ENCODE measurements around the gene AP1M1.

The AP1M1 gene

DNA sequence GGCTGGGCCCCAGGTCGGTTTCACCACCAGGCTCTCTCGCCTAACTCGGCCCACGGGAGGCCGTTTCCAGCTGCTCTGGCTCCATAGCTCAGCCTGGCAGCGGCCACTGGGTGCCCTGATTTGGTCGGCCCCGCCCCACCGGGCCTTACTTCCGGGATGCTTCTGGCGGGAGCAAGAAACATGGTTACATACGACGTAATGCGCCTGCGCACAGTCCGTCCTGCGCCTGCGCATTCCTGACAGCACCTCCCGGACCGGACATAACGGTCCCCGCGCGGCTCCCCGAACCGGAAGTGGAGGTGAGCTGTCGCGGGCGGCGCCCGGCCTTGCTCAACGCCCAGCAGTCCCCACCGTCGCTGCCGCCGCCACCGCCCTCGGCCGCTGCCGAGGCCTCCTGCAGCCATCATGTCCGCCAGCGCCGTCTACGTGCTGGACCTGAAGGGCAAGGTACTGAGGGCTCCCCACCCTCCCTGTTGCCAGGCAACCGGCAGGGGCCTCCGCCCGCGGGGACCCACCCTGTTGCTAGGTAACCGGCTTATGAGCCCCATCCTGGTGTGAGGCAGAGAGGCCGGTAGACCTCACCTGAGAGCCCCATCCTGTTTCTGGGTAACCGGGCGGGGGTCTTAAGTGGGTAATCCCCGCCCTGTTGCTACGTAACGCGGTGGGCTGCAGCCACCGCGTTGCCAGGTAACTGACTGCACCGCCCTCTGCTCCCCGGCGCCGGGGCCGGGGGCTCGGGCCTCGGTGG lies at the start of gene AP1M1:
TSS of gene AP1M1 (plus strand) at position 290 of the 748 bp plus-strand sequence. CDS start at position 406, 116 bp downstream.
- ChIA-PET CTCF (interaction anchor here (0.6 to 2.1 kb wide), 4 partner anchors 13 to 87 kb away, joined by 3 to 6 read pairs (median 4); partner anchors contain the start of gene FAM32A), POLR2A (interaction anchor here (0.6 to 1.4 kb wide), 7 partner anchors 9 to 156 kb away, joined by 3 to 27 read pairs (median 4); partner anchors contain the start of gene FAM32A)
- Histone ChIP-seq H3K36me3 (ENCODE audit: control insufficient read depth in 2 of 2, insufficient read depth in 1 of 2, low read length in 2 of 2) (peaks cover 5 to 38% of the 10 kb centered on the region in 2 experiments), H3K9me3 (ENCODE audit: control insufficient read depth, insufficient read depth, low read depth, low read length) (no peaks in the 10 kb centered on the region), H3K4me1 (ENCODE audit: control insufficient read depth, insufficient read depth, low read length) (peaks cover 5% of the 10 kb centered on the region; the same call in 1 of the 2 replicates), H3K4me3 (ENCODE audit: low read depth, low read length) (peak within 1 kb of the TSS; percentile 78), H3K27ac (ENCODE audit: extremely low read depth, low read depth, low read length) (peak within 1 kb of the TSS; percentile 53)
- TF ChIP-seq, protein P1, sequence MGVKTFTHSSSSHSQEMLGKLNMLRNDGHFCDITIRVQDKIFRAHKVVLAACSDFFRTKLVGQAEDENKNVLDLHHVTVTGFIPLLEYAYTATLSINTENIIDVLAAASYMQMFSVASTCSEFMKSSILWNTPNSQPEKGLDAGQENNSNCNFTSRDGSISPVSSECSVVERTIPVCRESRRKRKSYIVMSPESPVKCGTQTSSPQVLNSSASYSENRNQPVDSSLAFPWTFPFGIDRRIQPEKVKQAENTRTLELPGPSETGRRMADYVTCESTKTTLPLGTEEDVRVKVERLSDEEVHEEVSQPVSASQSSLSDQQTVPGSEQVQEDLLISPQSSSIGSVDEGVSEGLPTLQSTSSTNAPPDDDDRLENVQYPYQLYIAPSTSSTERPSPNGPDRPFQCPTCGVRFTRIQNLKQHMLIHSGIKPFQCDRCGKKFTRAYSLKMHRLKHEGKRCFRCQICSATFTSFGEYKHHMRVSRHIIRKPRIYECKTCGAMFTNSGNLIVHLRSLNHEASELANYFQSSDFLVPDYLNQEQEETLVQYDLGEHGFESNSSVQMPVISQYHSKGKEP (tag by site-specific recombination; IDR thresholded peaks at IDR 0.05) = no peak
- TF ChIP-seq ZNF214 (tag by site-specific recombination; IDR thresholded peaks at IDR 0.05; ENCODE audit: borderline replicate concordance) (no peak), ZNF223 (tag by site-specific recombination; IDR thresholded peaks at IDR 0.05) (no peak), ZNF37A (tag by site-specific recombination; IDR thresholded peaks at IDR 0.05) (no peak), ZSCAN23 (tag by site-specific recombination; IDR thresholded peaks at IDR 0.05) (no peak), KLF16 (tag by site-specific recombination; IDR thresholded peaks at IDR 0.05) (peak; percentile 78), ZNF792 (tag by site-specific recombination; IDR thresholded peaks at IDR 0.05) (no peak), SCRT1 (tag by site-specific recombination; IDR thresholded peaks at IDR 0.05; ENCODE audit: borderline replicate concordance) (no peak), ZNF248 (tag by site-specific recombination; IDR thresholded peaks at IDR 0.05) (no peak), ZNF501 (tag by site-specific recombination; IDR thresholded peaks at IDR 0.05) (no peak), ZNF600 (tag by site-specific recombination; IDR thresholded peaks at IDR 0.05) (peak; percentile 90), KLF10 (tag by site-specific recombination; IDR thresholded peaks at IDR 0.05) (0 out of 2 replicates have a peak, but pooled peaks have one; percentile 37), ZNF341 (tag by site-specific recombination; IDR thresholded peaks at IDR 0.05; ENCODE audit: low read depth) (peak; percentile 68), ZNF423 (tag by site-specific recombination; IDR thresholded peaks at IDR 0.05) (no peak), KLF9 (tag by site-specific recombination; IDR thresholded peaks at IDR 0.05; ENCODE audit: low read depth) (peak; percentile 73)
- TF ChIP-seq, protein P2, sequence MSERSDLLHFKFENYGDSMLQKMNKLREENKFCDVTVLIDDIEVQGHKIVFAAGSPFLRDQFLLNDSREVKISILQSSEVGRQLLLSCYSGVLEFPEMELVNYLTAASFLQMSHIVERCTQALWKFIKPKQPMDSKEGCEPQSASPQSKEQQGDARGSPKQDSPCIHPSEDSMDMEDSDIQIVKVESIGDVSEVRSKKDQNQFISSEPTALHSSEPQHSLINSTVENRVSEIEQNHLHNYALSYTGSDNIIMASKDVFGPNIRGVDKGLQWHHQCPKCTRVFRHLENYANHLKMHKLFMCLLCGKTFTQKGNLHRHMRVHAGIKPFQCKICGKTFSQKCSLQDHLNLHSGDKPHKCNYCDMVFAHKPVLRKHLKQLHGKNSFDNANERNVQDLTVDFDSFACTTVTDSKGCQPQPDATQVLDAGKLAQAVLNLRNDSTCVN (tag by site-specific recombination; optimal IDR thresholded peaks at IDR 0.05) = peak; percentile 66
- TF ChIP-seq, protein P3, sequence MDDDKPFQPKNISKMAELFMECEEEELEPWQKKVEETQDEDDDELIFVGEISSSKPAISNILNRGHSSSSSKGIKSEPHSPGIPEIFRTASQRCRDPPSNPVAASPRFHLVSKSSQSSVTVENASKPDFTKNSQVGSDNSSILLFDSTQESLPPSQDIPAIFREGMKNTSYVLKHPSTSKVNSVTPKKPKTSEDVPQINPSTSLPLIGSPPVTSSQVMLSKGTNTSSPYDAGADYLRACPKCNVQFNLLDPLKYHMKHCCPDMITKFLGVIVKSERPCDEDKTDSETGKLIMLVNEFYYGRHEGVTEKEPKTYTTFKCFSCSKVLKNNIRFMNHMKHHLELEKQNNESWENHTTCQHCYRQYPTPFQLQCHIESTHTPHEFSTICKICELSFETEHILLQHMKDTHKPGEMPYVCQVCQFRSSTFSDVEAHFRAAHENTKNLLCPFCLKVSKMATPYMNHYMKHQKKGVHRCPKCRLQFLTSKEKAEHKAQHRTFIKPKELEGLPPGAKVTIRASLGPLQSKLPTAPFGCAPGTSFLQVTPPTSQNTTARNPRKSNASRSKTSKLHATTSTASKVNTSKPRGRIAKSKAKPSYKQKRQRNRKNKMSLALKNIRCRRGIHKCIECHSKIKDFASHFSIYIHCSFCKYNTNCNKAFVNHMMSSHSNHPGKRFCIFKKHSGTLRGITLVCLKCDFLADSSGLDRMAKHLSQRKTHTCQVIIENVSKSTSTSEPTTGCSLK (tag by site-specific recombination; IDR thresholded peaks at IDR 0.05) = no peak
- TF ChIP-seq, protein P4, sequence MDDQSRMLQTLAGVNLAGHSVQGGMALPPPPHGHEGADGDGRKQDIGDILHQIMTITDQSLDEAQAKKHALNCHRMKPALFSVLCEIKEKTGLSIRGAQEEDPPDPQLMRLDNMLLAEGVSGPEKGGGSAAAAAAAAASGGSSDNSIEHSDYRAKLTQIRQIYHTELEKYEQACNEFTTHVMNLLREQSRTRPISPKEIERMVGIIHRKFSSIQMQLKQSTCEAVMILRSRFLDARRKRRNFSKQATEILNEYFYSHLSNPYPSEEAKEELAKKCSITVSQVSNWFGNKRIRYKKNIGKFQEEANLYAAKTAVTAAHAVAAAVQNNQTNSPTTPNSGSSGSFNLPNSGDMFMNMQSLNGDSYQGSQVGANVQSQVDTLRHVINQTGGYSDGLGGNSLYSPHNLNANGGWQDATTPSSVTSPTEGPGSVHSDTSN (CRISPR knock-in tag; IDR thresholded peaks at IDR 0.05) = peak; percentile 80
- TF ChIP-seq, protein P5, sequence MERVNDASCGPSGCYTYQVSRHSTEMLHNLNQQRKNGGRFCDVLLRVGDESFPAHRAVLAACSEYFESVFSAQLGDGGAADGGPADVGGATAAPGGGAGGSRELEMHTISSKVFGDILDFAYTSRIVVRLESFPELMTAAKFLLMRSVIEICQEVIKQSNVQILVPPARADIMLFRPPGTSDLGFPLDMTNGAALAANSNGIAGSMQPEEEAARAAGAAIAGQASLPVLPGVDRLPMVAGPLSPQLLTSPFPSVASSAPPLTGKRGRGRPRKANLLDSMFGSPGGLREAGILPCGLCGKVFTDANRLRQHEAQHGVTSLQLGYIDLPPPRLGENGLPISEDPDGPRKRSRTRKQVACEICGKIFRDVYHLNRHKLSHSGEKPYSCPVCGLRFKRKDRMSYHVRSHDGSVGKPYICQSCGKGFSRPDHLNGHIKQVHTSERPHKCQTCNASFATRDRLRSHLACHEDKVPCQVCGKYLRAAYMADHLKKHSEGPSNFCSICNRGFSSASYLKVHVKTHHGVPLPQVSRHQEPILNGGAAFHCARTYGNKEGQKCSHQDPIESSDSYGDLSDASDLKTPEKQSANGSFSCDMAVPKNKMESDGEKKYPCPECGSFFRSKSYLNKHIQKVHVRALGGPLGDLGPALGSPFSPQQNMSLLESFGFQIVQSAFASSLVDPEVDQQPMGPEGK (tag by site-specific recombination; IDR thresholded peaks at IDR 0.05) = peak; percentile 92
- TF ChIP-seq, protein P6, sequence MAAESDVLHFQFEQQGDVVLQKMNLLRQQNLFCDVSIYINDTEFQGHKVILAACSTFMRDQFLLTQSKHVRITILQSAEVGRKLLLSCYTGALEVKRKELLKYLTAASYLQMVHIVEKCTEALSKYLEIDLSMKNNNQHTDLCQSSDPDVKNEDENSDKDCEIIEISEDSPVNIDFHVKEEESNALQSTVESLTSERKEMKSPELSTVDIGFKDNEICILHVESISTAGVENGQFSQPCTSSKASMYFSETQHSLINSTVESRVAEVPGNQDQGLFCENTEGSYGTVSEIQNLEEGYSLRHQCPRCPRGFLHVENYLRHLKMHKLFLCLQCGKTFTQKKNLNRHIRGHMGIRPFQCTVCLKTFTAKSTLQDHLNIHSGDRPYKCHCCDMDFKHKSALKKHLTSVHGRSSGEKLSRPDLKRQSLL (tag by site-specific recombination; IDR thresholded peaks at IDR 0.05) = peak; percentile 79
- TF ChIP-seq, protein P7, sequence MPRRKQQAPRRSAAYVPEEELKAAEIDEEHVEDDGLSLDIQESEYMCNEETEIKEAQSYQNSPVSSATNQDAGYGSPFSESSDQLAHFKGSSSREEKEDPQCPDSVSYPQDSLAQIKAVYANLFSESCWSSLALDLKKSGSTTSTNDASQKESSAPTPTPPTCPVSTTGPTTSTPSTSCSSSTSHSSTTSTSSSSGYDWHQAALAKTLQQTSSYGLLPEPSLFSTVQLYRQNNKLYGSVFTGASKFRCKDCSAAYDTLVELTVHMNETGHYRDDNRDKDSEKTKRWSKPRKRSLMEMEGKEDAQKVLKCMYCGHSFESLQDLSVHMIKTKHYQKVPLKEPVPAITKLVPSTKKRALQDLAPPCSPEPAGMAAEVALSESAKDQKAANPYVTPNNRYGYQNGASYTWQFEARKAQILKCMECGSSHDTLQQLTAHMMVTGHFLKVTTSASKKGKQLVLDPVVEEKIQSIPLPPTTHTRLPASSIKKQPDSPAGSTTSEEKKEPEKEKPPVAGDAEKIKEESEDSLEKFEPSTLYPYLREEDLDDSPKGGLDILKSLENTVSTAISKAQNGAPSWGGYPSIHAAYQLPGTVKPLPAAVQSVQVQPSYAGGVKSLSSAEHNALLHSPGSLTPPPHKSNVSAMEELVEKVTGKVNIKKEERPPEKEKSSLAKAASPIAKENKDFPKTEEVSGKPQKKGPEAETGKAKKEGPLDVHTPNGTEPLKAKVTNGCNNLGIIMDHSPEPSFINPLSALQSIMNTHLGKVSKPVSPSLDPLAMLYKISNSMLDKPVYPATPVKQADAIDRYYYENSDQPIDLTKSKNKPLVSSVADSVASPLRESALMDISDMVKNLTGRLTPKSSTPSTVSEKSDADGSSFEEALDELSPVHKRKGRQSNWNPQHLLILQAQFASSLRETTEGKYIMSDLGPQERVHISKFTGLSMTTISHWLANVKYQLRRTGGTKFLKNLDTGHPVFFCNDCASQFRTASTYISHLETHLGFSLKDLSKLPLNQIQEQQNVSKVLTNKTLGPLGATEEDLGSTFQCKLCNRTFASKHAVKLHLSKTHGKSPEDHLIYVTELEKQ (tag by site-specific recombination; IDR thresholded peaks at IDR 0.05; ENCODE audit: borderline replicate concordance) = no peak
- TF ChIP-seq, protein P8, sequence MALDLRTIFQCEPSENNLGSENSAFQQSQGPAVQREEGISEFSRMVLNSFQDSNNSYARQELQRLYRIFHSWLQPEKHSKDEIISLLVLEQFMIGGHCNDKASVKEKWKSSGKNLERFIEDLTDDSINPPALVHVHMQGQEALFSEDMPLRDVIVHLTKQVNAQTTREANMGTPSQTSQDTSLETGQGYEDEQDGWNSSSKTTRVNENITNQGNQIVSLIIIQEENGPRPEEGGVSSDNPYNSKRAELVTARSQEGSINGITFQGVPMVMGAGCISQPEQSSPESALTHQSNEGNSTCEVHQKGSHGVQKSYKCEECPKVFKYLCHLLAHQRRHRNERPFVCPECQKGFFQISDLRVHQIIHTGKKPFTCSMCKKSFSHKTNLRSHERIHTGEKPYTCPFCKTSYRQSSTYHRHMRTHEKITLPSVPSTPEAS (tag by site-specific recombination; IDR thresholded peaks at IDR 0.05) = no peak

Data from HEK293 (cell line).